ENCODE results near the gene LRP1-AS.

The LRP1-AS gene

GRCh38 chr12:57160741-57161140, 13.3 kb upstream of the LRP1-AS start:
- DNase-seq = no peak
- H3K9ac ChIP-seq (ENCODE audit: low read length) = no peak overlapping the region
- H3K36me3 ChIP-seq (replicated peaks; ENCODE audit: insufficient read depth, low read length) = no peaks in the 10 kb centered on the region
- no peak overlapping the region for H3K4me2 ChIP-seq (ENCODE audit: low read depth, low read length)
- H3K27me3 ChIP-seq (replicated peaks; ENCODE audit: insufficient read depth, low read length) = peaks cover 6% of the 10 kb centered on the region; the same call in 1 of the 2 replicates
- H3K4me1 ChIP-seq (ENCODE audit: low read length) = no peaks in the 10 kb centered on the region
- H3K4me3 ChIP-seq (ENCODE audit: low read length) = no peak overlapping the region
- TF ChIP-seq, protein P1, sequence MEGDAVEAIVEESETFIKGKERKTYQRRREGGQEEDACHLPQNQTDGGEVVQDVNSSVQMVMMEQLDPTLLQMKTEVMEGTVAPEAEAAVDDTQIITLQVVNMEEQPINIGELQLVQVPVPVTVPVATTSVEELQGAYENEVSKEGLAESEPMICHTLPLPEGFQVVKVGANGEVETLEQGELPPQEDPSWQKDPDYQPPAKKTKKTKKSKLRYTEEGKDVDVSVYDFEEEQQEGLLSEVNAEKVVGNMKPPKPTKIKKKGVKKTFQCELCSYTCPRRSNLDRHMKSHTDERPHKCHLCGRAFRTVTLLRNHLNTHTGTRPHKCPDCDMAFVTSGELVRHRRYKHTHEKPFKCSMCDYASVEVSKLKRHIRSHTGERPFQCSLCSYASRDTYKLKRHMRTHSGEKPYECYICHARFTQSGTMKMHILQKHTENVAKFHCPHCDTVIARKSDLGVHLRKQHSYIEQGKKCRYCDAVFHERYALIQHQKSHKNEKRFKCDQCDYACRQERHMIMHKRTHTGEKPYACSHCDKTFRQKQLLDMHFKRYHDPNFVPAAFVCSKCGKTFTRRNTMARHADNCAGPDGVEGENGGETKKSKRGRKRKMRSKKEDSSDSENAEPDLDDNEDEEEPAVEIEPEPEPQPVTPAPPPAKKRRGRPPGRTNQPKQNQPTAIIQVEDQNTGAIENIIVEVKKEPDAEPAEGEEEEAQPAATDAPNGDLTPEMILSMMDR (IDR thresholded peaks at IDR 0.05; ENCODE audit: low read length) = no peak
- TF ChIP-seq EZH2 (optimal IDR thresholded peaks at IDR 0.05; ENCODE audit: low read depth, low read length) = no peak
- no peak for TF ChIP-seq EZH2phosphoT487 (IDR thresholded peaks at IDR 0.05; ENCODE audit: low read length)
- no peak overlapping the region for H2AFZ ChIP-seq (ENCODE audit: low read length)
- H3K9me3 ChIP-seq (replicated peaks; ENCODE audit: insufficient read depth, low read length) = no peaks in the 10 kb centered on the region
- no peaks in the 10 kb centered on the region for H3K9me2 ChIP-seq (replicated peaks; ENCODE audit: insufficient read depth, low read length)
- H4K20me1 ChIP-seq (ENCODE audit: insufficient read depth, low read length) = no peaks in the 10 kb centered on the region
- H3F3A ChIP-seq (ENCODE audit: insufficient read depth, low read length) = no peaks in the 10 kb centered on the region
- H3K27ac ChIP-seq (ENCODE audit: low read length) = no peak overlapping the region
- H3K79me2 ChIP-seq (ENCODE audit: low read length) = no peaks in the 10 kb centered on the region

DNA sequence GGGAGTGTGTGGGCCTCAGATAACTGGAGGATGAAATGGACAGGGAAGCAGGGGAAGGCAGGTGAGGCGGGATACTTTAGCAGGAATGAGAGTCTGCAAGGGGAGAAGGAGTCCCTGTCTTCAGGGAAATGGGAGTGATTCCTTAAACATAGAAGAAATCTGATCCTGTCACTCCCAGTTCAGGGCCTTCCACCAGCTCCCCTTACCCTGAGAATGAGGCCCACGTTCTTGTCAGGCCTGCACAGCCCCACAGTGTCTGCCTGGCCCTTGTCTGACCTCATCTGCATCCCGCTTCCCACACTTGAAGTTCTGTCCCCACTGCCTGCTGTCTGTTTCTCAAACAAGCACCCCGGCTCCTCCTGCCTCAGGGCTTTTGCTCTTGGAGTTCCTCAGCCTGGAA, 12.6 kb upstream of the LRP1-AS start:
- no peak overlapping the region for H3K4me2 ChIP-seq (ENCODE audit: low read depth, low read length)
- H3F3A ChIP-seq (ENCODE audit: insufficient read depth, low read length) = no peaks in the 10 kb centered on the region
- H3K27ac ChIP-seq (ENCODE audit: low read length) = no peak overlapping the region
- H3K79me2 ChIP-seq (ENCODE audit: low read length) = no peaks in the 10 kb centered on the region
- no peaks in the 10 kb centered on the region for H3K9me2 ChIP-seq (replicated peaks; ENCODE audit: insufficient read depth, low read length)
- DNase-seq = no peak
- H4K20me1 ChIP-seq (ENCODE audit: insufficient read depth, low read length) = no peaks in the 10 kb centered on the region
- no peak overlapping the region for H3K9ac ChIP-seq (ENCODE audit: low read length)
- TF ChIP-seq EZH2phosphoT487 (IDR thresholded peaks at IDR 0.05; ENCODE audit: low read length) (no peak), EZH2 (optimal IDR thresholded peaks at IDR 0.05; ENCODE audit: low read depth, low read length) (no peak)
- TF ChIP-seq, protein P1 (IDR thresholded peaks at IDR 0.05; ENCODE audit: low read length) = no peak
- no peak overlapping the region for H2AFZ ChIP-seq (ENCODE audit: low read length)
- H3K4me1 ChIP-seq (ENCODE audit: low read length) = no peaks in the 10 kb centered on the region
- H3K27me3 ChIP-seq (replicated peaks; ENCODE audit: insufficient read depth, low read length) = peaks cover 6% of the 10 kb centered on the region; the same call in 1 of the 2 replicates
- no peaks in the 10 kb centered on the region for H3K9me3 ChIP-seq (replicated peaks; ENCODE audit: insufficient read depth, low read length)
- H3K36me3 ChIP-seq (replicated peaks; ENCODE audit: insufficient read depth, low read length) = no peaks in the 10 kb centered on the region
- no peak overlapping the region for H3K4me3 ChIP-seq (ENCODE audit: low read length)

GRCh38 chr12:57159311-57159710, 11.9 kb upstream of the LRP1-AS start:
- no peak overlapping the region for H3K4me2 ChIP-seq (ENCODE audit: low read depth, low read length)
- no peak overlapping the region for H3K4me3 ChIP-seq (ENCODE audit: low read length)
- H3K27ac ChIP-seq (ENCODE audit: low read length) = no peak overlapping the region

More at GRCh38 chr12:57159311-57159710, 11.9 kb upstream of the LRP1-AS start:
- no peaks in the 10 kb centered on the region for H3K4me1 ChIP-seq (ENCODE audit: low read length)
- no peaks in the 10 kb centered on the region for H3F3A ChIP-seq (ENCODE audit: insufficient read depth, low read length)
- no peaks in the 10 kb centered on the region for H3K9me2 ChIP-seq (replicated peaks; ENCODE audit: insufficient read depth, low read length)
- no peaks in the 10 kb centered on the region for H3K9me3 ChIP-seq (replicated peaks; ENCODE audit: insufficient read depth, low read length)
- H2AFZ ChIP-seq (ENCODE audit: low read length) = no peak overlapping the region
- no peaks in the 10 kb centered on the region for H3K79me2 ChIP-seq (ENCODE audit: low read length)
- H3K36me3 ChIP-seq (replicated peaks; ENCODE audit: insufficient read depth, low read length) = no peaks in the 10 kb centered on the region
- TF ChIP-seq, protein P1 (IDR thresholded peaks at IDR 0.05; ENCODE audit: low read length) = no peak
- TF ChIP-seq EZH2phosphoT487 (IDR thresholded peaks at IDR 0.05; ENCODE audit: low read length) = no peak
- no peak overlapping the region for H3K9ac ChIP-seq (ENCODE audit: low read length)
- no peaks in the 10 kb centered on the region for H4K20me1 ChIP-seq (ENCODE audit: insufficient read depth, low read length)
- peaks cover 6% of the 10 kb centered on the region; the same call in 1 of the 2 replicates for H3K27me3 ChIP-seq (replicated peaks; ENCODE audit: insufficient read depth, low read length)
- DNase-seq = no peak

All from MM.1S (cell line).